ENCODE results near the gene USP17L21.
"Not testable (repeated sequence)": the region's sequence is repeated elsewhere in the genome, so short reads cannot be mapped to it uniquely, and the experiment has no call there.

USP17L21 gene

GRCh38 chr4:9262572-9262971, at the start of gene USP17L21:
Gene USP17L21 (plus strand): TSS chr4:9262872. CDS start chr4:9262872, 0 bp downstream.
- not testable (repeated sequence) for DNase-seq

- DNase-seq, result not testable (repeated sequence)
These were observed 48.0 kb upstream of the USP17L21 start for GRCh38 chr4:9214701-9215100.

GRCh38 chr4:9215105-9215504, 47.6 kb upstream of the USP17L21 start, which contains the start of gene USP17L11:
Gene USP17L11 (plus strand): TSS chr4:9215405. CDS start chr4:9215405, 0 bp downstream.
- not testable (repeated sequence) for DNase-seq

GRCh38 chr4:9219852-9220251, 42.8 kb upstream of the USP17L21 start, which contains the start of gene USP17L12:
Gene USP17L12 (plus strand): TSS chr4:9220152. CDS start chr4:9220152, 0 bp downstream.
- not testable (repeated sequence) for DNase-seq

GRCh38 chr4:9224596-9224995, 38.1 kb upstream of the USP17L21 start, which contains the start of gene USP17L13:
Gene USP17L13 (plus strand): TSS chr4:9224896. CDS start chr4:9224896, 0 bp downstream.
- not testable (repeated sequence) for DNase-seq

- DNase-seq, result not testable (repeated sequence)
These were observed 32.4 kb upstream of the USP17L21 start for GRCh38 chr4:9230249-9230648.

- DNase-seq, result not testable (repeated sequence)
These were observed 28.6 kb upstream of the USP17L21 start, which contains the start of gene USP17L15 for GRCh38 chr4:9234085-9234484. Gene USP17L15 (plus strand): TSS chr4:9234385. CDS start chr4:9234385, 0 bp downstream.

GRCh38 chr4:9238461-9238860, 24.2 kb upstream of the USP17L21 start:
- DNase-seq, result not testable (repeated sequence)

GRCh38 chr4:9243579-9243978, 19.1 kb upstream of the USP17L21 start, which contains the start of gene USP17L17:
Gene USP17L17 (plus strand): TSS chr4:9243879. CDS start chr4:9243879, 0 bp downstream.
- not testable (repeated sequence) for DNase-seq

GRCh38 chr4:9247953-9248680, 14.6 kb upstream of the USP17L21 start, which contains the start of gene USP17L18:
Gene USP17L18 (plus strand): TSS chr4:9248630. CDS start chr4:9248630, 0 bp downstream.
- DNase-seq, result not testable (repeated sequence)

- not testable (repeated sequence) for DNase-seq
These were observed 9.6 kb upstream of the USP17L21 start, which contains the start of gene USP17L19 for GRCh38 chr4:9253078-9253477. Gene USP17L19 (plus strand): TSS chr4:9253378. CDS start chr4:9253378, 0 bp downstream.

- DNase-seq, result not testable (repeated sequence)
These were observed 4.8 kb upstream of the USP17L21 start, which contains the start of gene USP17L20 for GRCh38 chr4:9257824-9258223. Gene USP17L20 (plus strand): TSS chr4:9258124. CDS start chr4:9258124, 0 bp downstream.

GRCh38 chr4:9267319-9267718, 4.6 kb downstream of the USP17L21 start, which contains the start of gene USP17L22:
Gene USP17L22 (plus strand): TSS chr4:9267619. CDS start chr4:9267619, 0 bp downstream.
- DNase-seq, result not testable (repeated sequence)

GRCh38 chr4:9271719-9272118, 9.0 kb downstream of the USP17L21 start:
- DNase-seq, result not testable (repeated sequence)
